Neural progenitor cell (in vitro differentiated cells): ENCODE results near the gene RAI14. TPM values are rescaled to one million over a fixed set of nuclear protein-coding genes. Genes with fewer than 3 reads are reported as not detected.

Experiments used
- DNase-seq: peaks from one replicate; pipeline ENCODE4 v3.0.0-alpha.2; 2016; ENCODE audit warnings: low spot score
- H2AFZ ChIP-seq: fragments of 200-600 bp; sonication (generic); replicated peaks from 2 replicates; pipeline ENCODE4 v1.6.1; 2016; ENCODE audit warnings: antibody characterized with exemption
- H3F3A ChIP-seq: fragments of 200-600 bp; sonication (generic); 2 replicates; pipeline ENCODE4 v1.6.1; 2016; ENCODE audit warnings: antibody characterized with exemption, low read depth
- H3K27ac ChIP-seq: fragments of 200-600 bp; sonication (generic); 2 replicates; pipeline ENCODE4 v1.5.1; 2016; ENCODE audit warnings: mild to moderate bottlenecking
- H3K27me3 ChIP-seq: fragments of 200-600 bp; sonication (generic); 2 replicates; pipeline ENCODE4 v1.6.1; 2016; ENCODE audit warnings: mild to moderate bottlenecking, moderate library complexity
- H3K36me3 ChIP-seq: fragments of 200-600 bp; sonication (generic); 2 replicates; pipeline ENCODE4 v1.5.1; 2016
- H3K4me1 ChIP-seq: fragments of 200-600 bp; sonication (generic); 2 replicates; pipeline ENCODE4 v1.6.1; 2016; ENCODE audit warnings: mixed run types
- H3K4me2 ChIP-seq: fragments of 200-600 bp; sonication (generic); 2 replicates; pipeline ENCODE4 v1.6.1; 2016
- H3K4me3 ChIP-seq: fragments of 200-600 bp; sonication (generic); 2 replicates; pipeline ENCODE4 v1.5.1; 2016
- H3K79me2 ChIP-seq: fragments of 200-600 bp; sonication (generic); 2 replicates; pipeline ENCODE4 v1.6.1; 2016; ENCODE audit warnings: low read depth
- H3K9ac ChIP-seq: fragments of 200-600 bp; sonication (generic); 2 replicates; pipeline ENCODE4 v1.6.1; 2016
- H3K9me3 ChIP-seq: fragments of 200-600 bp; sonication (generic); 2 replicates; pipeline ENCODE4 v1.5.1; 2016; ENCODE audit warnings: low read depth
- H4K20me1 ChIP-seq: fragments of 200-600 bp; sonication (generic); 2 replicates; pipeline ENCODE4 v1.6.1; 2016; ENCODE audit warnings: low read depth
- H3K27ac Mint-ChIP-seq: 3 replicates; pipeline ENCODE4 v1.8.0; 2021; ENCODE audit warnings: mixed read lengths
- H3K27me3 Mint-ChIP-seq: 2 replicates; pipeline ENCODE4 v1.8.0; 2022; ENCODE audit warnings: low read depth, mild to moderate bottlenecking, inconsistent platforms, moderate library complexity, mixed read lengths; ENCODE audit not compliant: insufficient read depth
- H3K36me3 Mint-ChIP-seq: 3 replicates; pipeline ENCODE4 v1.8.0; 2021; ENCODE audit warnings: mixed read lengths
- H3K4me1 Mint-ChIP-seq: 3 replicates; pipeline ENCODE4 v1.8.0; 2021; ENCODE audit warnings: mixed read lengths
- H3K4me3 Mint-ChIP-seq: 3 replicates; pipeline ENCODE4 v1.8.0; 2021; ENCODE audit warnings: mild to moderate bottlenecking, moderate library complexity, mixed read lengths
- H3K9me3 Mint-ChIP-seq: 3 replicates; pipeline ENCODE4 v1.8.0; 2020; ENCODE audit warnings: mixed read lengths
- EZH2 ChIP-seq: fragments of 200-600 bp; sonication (generic); IDR thresholded peaks from 2 replicates; pipeline ENCODE4 v1.6.1; 2017; ENCODE audit warnings: antibody characterized with exemption, mild to moderate bottlenecking, moderate library complexity
- EZH2phosphoT487 ChIP-seq: fragments of 200-600 bp; sonication (generic); IDR thresholded peaks from 2 replicates; pipeline ENCODE4 v1.6.1; 2017; ENCODE audit warnings: antibody characterized with exemption
- total RNA-seq: library from RNA; depleted of rRNA; stranded (reverse); fragments of >200 nt; gene quantifications from 2 replicates; pipeline ENCODE4 v1.2.3, GENCODE V29; 2015; ENCODE audit warnings: low replicate concordance
- TF ChIP-seq, protein P1 (sequence below): fragments of 200-600 bp; sonication (generic); IDR thresholded peaks from 2 replicates; pipeline ENCODE4 v1.5.1; 2017; ENCODE audit warnings: antibody characterized with exemption, mild to moderate bottlenecking

The RAI14 gene
- total RNA-seq, 1 donor from 2014 or later: 54.6 TPM

DNA sequence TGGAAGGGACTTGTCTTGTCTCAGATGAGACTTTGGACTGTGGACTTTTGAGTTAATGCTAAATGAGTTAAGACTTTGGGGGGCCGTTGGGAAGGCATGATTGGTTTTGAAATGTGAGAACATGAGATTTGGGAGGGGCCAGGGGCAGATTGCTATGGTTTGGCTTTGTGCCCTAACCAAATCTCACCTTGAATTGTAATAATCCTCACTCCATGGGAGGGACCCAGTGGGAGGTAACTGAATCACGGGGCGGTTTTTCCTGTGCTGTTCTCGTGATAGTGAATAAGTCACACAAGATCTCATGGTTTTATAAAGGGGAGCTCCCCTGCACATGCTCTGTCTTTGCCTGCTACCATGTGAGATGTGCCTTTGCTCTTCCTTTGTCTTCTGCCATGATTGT is 72.1 kb downstream of the RAI14 start:
- Histone ChIP-seq H3K4me1 (no peaks in the 10 kb centered on the region), H3K9me3 (no peaks in the 10 kb centered on the region), H2AFZ (no peak overlapping the region), H3K27ac (no peak overlapping the region), H3K27me3 (no peaks in the 10 kb centered on the region), H3K4me2 (no peak overlapping the region), H3K9ac (no peak overlapping the region), H3F3A (no peaks in the 10 kb centered on the region), H3K36me3 (no peaks in the 10 kb centered on the region), H4K20me1 (no peaks in the 10 kb centered on the region), H3K4me3 (no peak overlapping the region), H3K79me2 (peaks cover 20% of the 10 kb centered on the region)
- Mint-ChIP-seq H3K4me3 (no peak overlapping the region), H3K27ac (no peak overlapping the region), H3K9me3 (peaks cover 31% of the 10 kb centered on the region), H3K4me1 (peaks cover 15% of the 10 kb centered on the region), H3K27me3 (no peaks in the 10 kb centered on the region), H3K36me3 (peaks cover 31% of the 10 kb centered on the region)
- DNase-seq: no peak
- TF ChIP-seq EZH2phosphoT487: no peak
- TF ChIP-seq, protein P1, sequence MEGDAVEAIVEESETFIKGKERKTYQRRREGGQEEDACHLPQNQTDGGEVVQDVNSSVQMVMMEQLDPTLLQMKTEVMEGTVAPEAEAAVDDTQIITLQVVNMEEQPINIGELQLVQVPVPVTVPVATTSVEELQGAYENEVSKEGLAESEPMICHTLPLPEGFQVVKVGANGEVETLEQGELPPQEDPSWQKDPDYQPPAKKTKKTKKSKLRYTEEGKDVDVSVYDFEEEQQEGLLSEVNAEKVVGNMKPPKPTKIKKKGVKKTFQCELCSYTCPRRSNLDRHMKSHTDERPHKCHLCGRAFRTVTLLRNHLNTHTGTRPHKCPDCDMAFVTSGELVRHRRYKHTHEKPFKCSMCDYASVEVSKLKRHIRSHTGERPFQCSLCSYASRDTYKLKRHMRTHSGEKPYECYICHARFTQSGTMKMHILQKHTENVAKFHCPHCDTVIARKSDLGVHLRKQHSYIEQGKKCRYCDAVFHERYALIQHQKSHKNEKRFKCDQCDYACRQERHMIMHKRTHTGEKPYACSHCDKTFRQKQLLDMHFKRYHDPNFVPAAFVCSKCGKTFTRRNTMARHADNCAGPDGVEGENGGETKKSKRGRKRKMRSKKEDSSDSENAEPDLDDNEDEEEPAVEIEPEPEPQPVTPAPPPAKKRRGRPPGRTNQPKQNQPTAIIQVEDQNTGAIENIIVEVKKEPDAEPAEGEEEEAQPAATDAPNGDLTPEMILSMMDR: no peak
- TF ChIP-seq EZH2: no peak

DNA sequence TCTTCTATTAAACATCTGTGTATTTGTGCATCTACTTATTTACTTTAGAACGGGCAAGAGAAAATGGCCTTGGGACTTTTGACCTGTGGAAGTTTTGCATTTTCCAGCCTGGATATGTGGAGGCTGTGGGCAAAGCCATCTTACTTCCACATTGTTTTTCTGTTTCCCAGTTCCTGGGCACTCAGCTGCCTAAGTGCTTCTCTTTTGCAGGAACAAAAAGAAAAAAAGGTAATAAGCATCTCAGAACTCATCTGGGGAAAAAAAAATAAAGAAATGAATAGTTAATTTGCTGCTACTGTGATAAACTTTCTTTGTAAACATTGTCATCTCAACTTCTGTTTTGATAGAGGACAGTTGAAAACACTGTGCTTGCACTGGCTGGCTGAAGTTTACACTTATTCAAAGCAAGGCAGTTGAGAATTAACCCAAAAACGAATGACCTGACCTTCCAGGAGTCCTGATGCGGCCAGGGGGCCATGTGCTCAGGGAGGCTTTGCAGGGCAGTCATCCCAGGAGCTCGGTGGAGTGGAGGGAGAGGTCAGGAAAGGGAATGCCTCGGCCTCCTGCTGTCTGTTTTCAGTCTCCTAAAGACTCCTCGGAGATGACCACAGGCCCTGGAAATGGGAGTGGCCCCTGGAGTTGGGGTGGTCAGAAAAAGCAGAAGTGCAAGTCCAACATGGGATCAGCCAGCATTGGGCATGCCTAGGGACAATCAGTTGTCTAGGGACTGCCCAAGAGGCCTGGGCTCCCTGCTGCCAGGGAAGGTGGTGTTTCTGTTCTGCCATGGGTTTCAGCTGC is 75.5 kb downstream of the RAI14 start:
- H3K36me3 Mint-ChIP-seq: peaks cover 26% of the 10 kb centered on the region
- peaks cover 3% of the 10 kb centered on the region for H3K4me1 Mint-ChIP-seq
- H3F3A ChIP-seq: no peaks in the 10 kb centered on the region
- H3K9me3 Mint-ChIP-seq: peaks cover 23% of the 10 kb centered on the region
- H3K9ac ChIP-seq: no peak overlapping the region
- no peaks in the 10 kb centered on the region for H4K20me1 ChIP-seq
- H3K36me3 ChIP-seq: no peaks in the 10 kb centered on the region
- H3K4me1 ChIP-seq: peaks cover 6% of the 10 kb centered on the region
- TF ChIP-seq, protein P1: no peak
- TF ChIP-seq EZH2phosphoT487: no peak
- TF ChIP-seq EZH2: no peak
- no peak overlapping the region for H3K4me2 ChIP-seq
- peak overlapping the region; percentile 42 for H3K27ac Mint-ChIP-seq
- DNase-seq: no peak
- H3K9me3 ChIP-seq: no peaks in the 10 kb centered on the region
- no peak overlapping the region for H2AFZ ChIP-seq
- H3K4me3 ChIP-seq: no peak overlapping the region
- H3K79me2 ChIP-seq: peaks cover 39% of the 10 kb centered on the region
- no peaks in the 10 kb centered on the region for H3K27me3 ChIP-seq
- no peak overlapping the region for H3K27ac ChIP-seq
- no peak overlapping the region for H3K4me3 Mint-ChIP-seq
- peaks cover 2% of the 10 kb centered on the region for H3K27me3 Mint-ChIP-seq

DNA sequence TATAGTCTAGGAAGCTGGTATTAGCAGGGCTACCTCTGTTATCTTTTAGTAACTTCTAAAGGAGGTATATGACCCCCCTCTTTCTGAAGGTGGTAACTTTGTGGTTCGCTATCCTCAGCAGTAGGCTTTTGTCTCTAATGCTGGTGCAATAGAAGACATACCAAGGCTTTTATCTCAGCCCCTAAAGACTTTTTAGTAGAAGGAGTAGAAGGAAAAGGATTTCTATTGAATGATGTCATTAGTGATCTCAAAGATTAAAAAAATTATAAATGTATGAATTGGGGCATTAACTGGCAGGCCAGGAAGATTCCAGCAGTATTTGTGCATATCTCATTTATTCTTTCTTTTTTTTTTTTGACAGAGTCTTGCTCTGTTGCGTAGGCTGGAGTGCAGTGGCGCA is 78.2 kb downstream of the RAI14 start:
- Histone ChIP-seq H3K36me3 (no peaks in the 10 kb centered on the region), H3K79me2 (peaks cover 41% of the 10 kb centered on the region), H3K9ac (no peak overlapping the region), H3K4me2 (no peak overlapping the region), H3F3A (no peaks in the 10 kb centered on the region), H3K4me3 (no peak overlapping the region), H4K20me1 (no peaks in the 10 kb centered on the region), H3K27me3 (no peaks in the 10 kb centered on the region), H3K27ac (no peak overlapping the region), H2AFZ (no peak overlapping the region), H3K9me3 (no peaks in the 10 kb centered on the region), H3K4me1 (peaks cover 6% of the 10 kb centered on the region)
- H3K27me3 Mint-ChIP-seq: peaks cover 2% of the 10 kb centered on the region
- peaks cover 11% of the 10 kb centered on the region for H3K36me3 Mint-ChIP-seq
- DNase-seq: no peak
- TF ChIP-seq EZH2: no peak
- TF ChIP-seq, protein P1: no peak
- no peak for TF ChIP-seq EZH2phosphoT487
- no peak overlapping the region for H3K27ac Mint-ChIP-seq
- H3K4me1 Mint-ChIP-seq: peaks cover 3% of the 10 kb centered on the region
- peaks cover 3% of the 10 kb centered on the region for H3K9me3 Mint-ChIP-seq
- H3K4me3 Mint-ChIP-seq: no peak overlapping the region
